HG03103 (cell line): ENCODE data around the gene KIAA1586.
"Not testable (repeated sequence)": the region's sequence is repeated elsewhere in the genome, so short reads cannot be mapped to it uniquely, and the experiment has no call there.

Experiments used
- ATAC-seq: cut with Tn5 transposase; IDR thresholded peaks from one replicate; pipeline ENCODE4 v1.9.1; 2021; ENCODE audit warnings: low read depth; ENCODE audit not compliant: unreplicated experiment

The KIAA1586 gene

GRCh38 chr6:57046332-57047256, at the start of gene KIAA1586:
KIAA1586 (plus strand) TSS chr6:57046693; CDS start chr6:57046756, 63 bp downstream.
- ATAC-seq, result peak; percentile 94

GRCh38 chr6:56999049-56999448, 47.4 kb upstream of the KIAA1586 start:
- no peak for ATAC-seq

GRCh38 chr6:56999748-57000147, 46.7 kb upstream of the KIAA1586 start:
- ATAC-seq, result not testable (repeated sequence)

- ATAC-seq, result no peak
These were observed 44.3 kb upstream of the KIAA1586 start for GRCh38 chr6:57002197-57002596.

GRCh38 chr6:57004292-57004691, 42.2 kb upstream of the KIAA1586 start:
- no peak for ATAC-seq

- ATAC-seq, result no peak
These were observed 40.4 kb upstream of the KIAA1586 start for GRCh38 chr6:57006101-57006500.

- not testable (repeated sequence) for ATAC-seq
These were observed 38.4 kb upstream of the KIAA1586 start for GRCh38 chr6:57008069-57008468.

GRCh38 chr6:57013521-57013926, 33.0 kb upstream of the KIAA1586 start:
- no peak for ATAC-seq

GRCh38 chr6:57017069-57017468, 29.4 kb upstream of the KIAA1586 start:
- ATAC-seq, result no peak

GRCh38 chr6:57017841-57018240, 28.7 kb upstream of the KIAA1586 start:
- no peak for ATAC-seq

GRCh38 chr6:57019434-57019833, 27.1 kb upstream of the KIAA1586 start:
- no peak for ATAC-seq

GRCh38 chr6:57021086-57021720, 25.3 kb upstream of the KIAA1586 start:
- peak; percentile 71 for ATAC-seq

- ATAC-seq, result no peak
These were observed 22.2 kb upstream of the KIAA1586 start for GRCh38 chr6:57024321-57024720.

GRCh38 chr6:57024775-57025174, 21.7 kb upstream of the KIAA1586 start:
- no peak for ATAC-seq

GRCh38 chr6:57026001-57026400, 20.5 kb upstream of the KIAA1586 start:
- ATAC-seq, result no peak

GRCh38 chr6:57027301-57027700, 19.2 kb upstream of the KIAA1586 start:
- ATAC-seq, result no peak

- no peak for ATAC-seq
These were observed 17.3 kb upstream of the KIAA1586 start for GRCh38 chr6:57029213-57029612.

GRCh38 chr6:57033228-57033627, 13.3 kb upstream of the KIAA1586 start:
- no peak for ATAC-seq

- ATAC-seq, result no peak
These were observed 10.9 kb upstream of the KIAA1586 start for GRCh38 chr6:57035549-57035948.

- no peak for ATAC-seq
These were observed 7.6 kb upstream of the KIAA1586 start for GRCh38 chr6:57038906-57039305.

- no peak for ATAC-seq
These were observed 6.5 kb upstream of the KIAA1586 start for GRCh38 chr6:57040011-57040410.

GRCh38 chr6:57044061-57044460, 2.4 kb upstream of the KIAA1586 start:
- not testable (repeated sequence) for ATAC-seq
